ENCODE data around the gene AOC2. TPM values are rescaled to one million over a fixed set of nuclear protein-coding genes. Genes with fewer than 3 reads are reported as not detected.
A peak's percentile ranks its signal among the peaks of the same experiment; 100 is the strongest.

The AOC2 gene
- total RNA-seq, 2 experiments from 2014 or later, result 3.0 to 3.3 TPM

DNA sequence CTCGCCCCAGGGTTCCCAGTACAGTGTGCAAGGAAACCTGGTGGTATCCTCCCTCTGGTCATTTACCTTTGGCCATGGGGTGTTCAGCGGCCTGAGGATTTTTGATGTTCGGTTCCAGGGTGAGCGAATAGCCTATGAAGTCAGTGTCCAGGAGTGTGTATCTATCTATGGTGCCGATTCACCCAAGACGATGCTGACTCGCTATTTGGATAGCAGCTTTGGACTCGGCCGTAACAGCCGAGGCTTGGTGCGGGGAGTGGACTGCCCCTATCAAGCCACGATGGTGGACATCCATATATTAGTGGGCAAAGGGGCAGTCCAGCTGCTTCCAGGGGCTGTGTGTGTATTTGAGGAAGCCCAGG is 1.2 kb downstream of the AOC2 start:
- TF ChIP-seq, protein P1, sequence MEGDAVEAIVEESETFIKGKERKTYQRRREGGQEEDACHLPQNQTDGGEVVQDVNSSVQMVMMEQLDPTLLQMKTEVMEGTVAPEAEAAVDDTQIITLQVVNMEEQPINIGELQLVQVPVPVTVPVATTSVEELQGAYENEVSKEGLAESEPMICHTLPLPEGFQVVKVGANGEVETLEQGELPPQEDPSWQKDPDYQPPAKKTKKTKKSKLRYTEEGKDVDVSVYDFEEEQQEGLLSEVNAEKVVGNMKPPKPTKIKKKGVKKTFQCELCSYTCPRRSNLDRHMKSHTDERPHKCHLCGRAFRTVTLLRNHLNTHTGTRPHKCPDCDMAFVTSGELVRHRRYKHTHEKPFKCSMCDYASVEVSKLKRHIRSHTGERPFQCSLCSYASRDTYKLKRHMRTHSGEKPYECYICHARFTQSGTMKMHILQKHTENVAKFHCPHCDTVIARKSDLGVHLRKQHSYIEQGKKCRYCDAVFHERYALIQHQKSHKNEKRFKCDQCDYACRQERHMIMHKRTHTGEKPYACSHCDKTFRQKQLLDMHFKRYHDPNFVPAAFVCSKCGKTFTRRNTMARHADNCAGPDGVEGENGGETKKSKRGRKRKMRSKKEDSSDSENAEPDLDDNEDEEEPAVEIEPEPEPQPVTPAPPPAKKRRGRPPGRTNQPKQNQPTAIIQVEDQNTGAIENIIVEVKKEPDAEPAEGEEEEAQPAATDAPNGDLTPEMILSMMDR (IDR thresholded peaks at IDR 0.05), result no peak
- ATAC-seq, result no peak
- POLR2A ChIA-PET, result interaction anchor here (0.8 to 2.9 kb wide), 10 partner anchors 9 to 153 kb away, joined by 3 to 27 read pairs (median 4); partner anchors contain the start of genes PSME3 and RPL27
- Mint-ChIP-seq H3K36me3 (ENCODE audit: low read depth) (peaks cover 28% of the 10 kb centered on the region), H3K4me3 (no peak overlapping the region), H3K4me1 (ENCODE audit: low read depth) (peaks cover 19% of the 10 kb centered on the region), H3K27ac (peak overlapping the region; percentile 85), H3K27me3 (no peaks in the 10 kb centered on the region), H3K9me3 (no peaks in the 10 kb centered on the region)
- no peak for DNase-seq
- CTCF ChIA-PET, result interaction anchor here (1.1 to 1.7 kb wide), 4 partner anchors 28 to 152 kb away, joined by 3 to 6 read pairs (median 5); partner anchors contain the start of gene RPL27
- intact Hi-C loops (cut with micrococcal nuclease), result loop anchor here (10.0 kb wide), 2 partner anchors 79 to 149 kb away; partner anchors contain the start of gene RPL27

DNA sequence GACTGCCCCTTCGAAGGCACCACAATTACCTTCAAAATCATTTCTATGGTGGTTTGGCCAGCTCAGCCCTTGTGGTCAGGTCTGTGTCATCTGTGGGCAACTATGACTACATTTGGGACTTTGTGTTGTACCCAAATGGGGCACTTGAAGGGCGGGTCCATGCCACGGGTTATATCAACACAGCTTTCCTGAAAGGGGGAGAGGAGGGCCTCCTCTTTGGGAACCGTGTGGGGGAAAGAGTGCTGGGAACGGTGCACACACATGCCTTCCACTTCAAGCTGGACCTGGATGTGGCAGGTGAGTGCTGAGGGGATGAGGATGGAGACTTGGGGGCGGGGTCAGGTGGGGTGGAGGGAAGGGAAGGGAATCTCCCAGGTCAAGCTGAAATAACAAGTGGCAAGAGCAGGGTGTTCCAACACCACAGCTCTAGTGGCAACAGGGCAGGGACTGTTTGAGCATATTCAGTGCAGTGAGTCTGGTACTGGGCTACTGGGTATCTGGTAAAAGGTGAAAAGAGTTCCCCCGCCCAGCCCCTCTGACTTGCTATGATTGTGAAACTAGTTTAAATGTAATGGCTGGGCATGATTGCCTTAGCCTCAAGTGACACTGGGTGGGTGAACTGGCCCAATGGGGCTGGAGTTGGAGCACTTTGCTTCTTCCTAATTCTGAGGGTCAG is 1.7 kb downstream of the AOC2 start:
- Mint-ChIP-seq H3K27me3 (no peaks in the 10 kb centered on the region), H3K4me1 (ENCODE audit: low read depth) (peaks cover 19% of the 10 kb centered on the region), H3K36me3 (ENCODE audit: low read depth) (peaks cover 26% of the 10 kb centered on the region), H3K4me3 (no peak overlapping the region), H3K9me3 (no peaks in the 10 kb centered on the region), H3K27ac (peak overlapping the region; percentile 85)
- ChIA-PET POLR2A (interaction anchor here (0.8 to 2.9 kb wide), 9 partner anchors 9 to 152 kb away, joined by 3 to 27 read pairs (median 3); partner anchors contain the start of genes PSME3 and RPL27), CTCF (interaction anchor here (1.1 to 1.7 kb wide), 4 partner anchors 28 to 152 kb away, joined by 3 to 6 read pairs (median 5); partner anchors contain the start of gene RPL27)
- intact Hi-C loops (cut with micrococcal nuclease), result loop anchor here (10.0 kb wide), 2 partner anchors 79 to 149 kb away; partner anchors contain the start of gene RPL27
- ATAC-seq, result peak; percentile 84
- TF ChIP-seq, protein P1 (IDR thresholded peaks at IDR 0.05), result no peak
- DNase-seq, result peak; percentile 79

DNA sequence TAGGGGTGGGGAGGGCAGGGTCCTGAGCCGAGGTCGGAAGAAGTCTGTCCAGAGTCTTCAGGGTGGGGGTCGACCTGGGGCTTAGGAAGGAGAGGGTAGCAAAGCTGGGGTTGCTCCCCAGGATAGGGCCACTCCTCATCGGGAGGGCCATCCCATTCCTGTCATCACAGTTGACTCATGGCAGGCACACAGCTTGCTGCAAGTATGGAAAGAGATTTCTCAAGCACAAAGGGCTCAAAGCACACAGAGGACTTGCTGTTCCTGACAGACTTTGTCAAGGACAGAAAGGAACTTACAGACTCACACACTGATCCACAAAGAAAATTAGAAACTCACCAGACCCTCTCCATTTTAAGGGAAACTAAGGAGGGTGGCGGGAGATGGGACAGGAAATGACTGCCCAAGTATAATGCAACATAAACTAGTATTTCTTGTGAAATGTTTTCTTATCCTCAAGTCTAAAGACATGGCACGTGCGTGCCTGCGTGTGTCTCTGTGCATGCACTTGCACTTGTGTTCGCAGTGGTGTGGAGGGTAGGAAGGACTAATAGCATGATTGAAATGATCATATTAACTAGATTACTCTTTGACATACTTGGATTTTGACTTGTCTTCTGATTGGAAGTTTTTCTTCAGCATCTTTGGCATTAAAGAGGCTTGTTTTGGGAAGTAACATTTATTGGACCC is 2.4 kb downstream of the AOC2 start:
- intact Hi-C loops (cut with micrococcal nuclease), result loop anchor here (10.0 kb wide), 2 partner anchors 78 to 148 kb away; partner anchors contain the start of gene RPL27
- TF ChIP-seq, protein P1 (IDR thresholded peaks at IDR 0.05), result no peak
- ChIA-PET POLR2A (interaction anchor here (1.3 to 2.9 kb wide), 4 partner anchors 10 to 82 kb away, joined by 3 to 27 read pairs (median 5); partner anchors contain the start of gene PSME3), CTCF (interaction anchor here (1.2 to 1.7 kb wide), 2 partner anchors 82 to 92 kb away, joined by 5 read pairs; no protein-coding TSS in a partner anchor)
- no peak overlapping the region for H3K4me3 Mint-ChIP-seq
- H3K27me3 Mint-ChIP-seq, result no peaks in the 10 kb centered on the region
- no peak for ATAC-seq
- peak overlapping the region; percentile 2 for H3K27ac Mint-ChIP-seq
- H3K4me1 Mint-ChIP-seq (ENCODE audit: low read depth), result peaks cover 19% of the 10 kb centered on the region
- H3K36me3 Mint-ChIP-seq (ENCODE audit: low read depth), result peaks cover 24% of the 10 kb centered on the region
- DNase-seq, result no peak
- H3K9me3 Mint-ChIP-seq, result no peaks in the 10 kb centered on the region

DNA sequence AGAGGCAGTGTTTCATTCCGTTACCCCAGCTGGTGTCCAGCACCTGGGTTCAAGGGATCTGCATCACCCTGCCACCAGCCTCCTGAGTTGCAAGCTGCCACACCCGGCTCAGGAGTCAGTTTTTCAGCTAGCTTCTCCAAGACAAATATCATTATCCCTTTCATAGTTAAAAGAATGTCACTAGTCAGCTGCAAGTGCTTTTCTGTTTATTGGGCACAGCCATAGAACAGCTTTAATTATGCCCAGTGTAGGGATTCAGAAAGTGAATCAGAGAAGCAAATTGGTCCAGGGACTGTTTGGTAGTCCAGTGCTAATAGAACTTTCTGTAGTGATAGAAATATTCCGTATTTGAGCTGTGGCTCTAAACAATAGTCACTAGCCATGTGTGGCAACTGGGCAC is 3.7 kb downstream of the AOC2 start:
- H3K4me3 Mint-ChIP-seq, result no peak overlapping the region
- CTCF ChIA-PET, result interaction anchor here (1.3 kb wide), 1 partner anchor 13 kb away, joined by 3 read pairs; no protein-coding TSS in a partner anchor
- DNase-seq, result no peak
- no peaks in the 10 kb centered on the region for H3K27me3 Mint-ChIP-seq
- POLR2A ChIA-PET, result interaction anchor here (0.6 to 1.3 kb wide), 3 partner anchors 14 to 189 kb away, joined by 3 read pairs; partner anchors contain the start of gene TUBG2
- no peaks in the 10 kb centered on the region for H3K9me3 Mint-ChIP-seq
- peaks cover 14% of the 10 kb centered on the region for H3K36me3 Mint-ChIP-seq (ENCODE audit: low read depth)
- peaks cover 19% of the 10 kb centered on the region for H3K4me1 Mint-ChIP-seq (ENCODE audit: low read depth)
- no peak for ATAC-seq
- intact Hi-C loops (cut with micrococcal nuclease), result loop anchor here (10.0 kb wide), 2 partner anchors 77 to 147 kb away; partner anchors contain the start of gene RPL27
- H3K27ac Mint-ChIP-seq, result no peak overlapping the region
- TF ChIP-seq, protein P1 (IDR thresholded peaks at IDR 0.05), result no peak

Measured in activated CD8-positive, alpha-beta T cell treated with anti-CD3 and anti-CD28 coated beads for 36 hours (primary cell).